Pancreas (tissue), 10 donors: ENCODE measurements around the gene KRTAP2-3. TPM values are rescaled to one million over a fixed set of nuclear protein-coding genes. Genes with fewer than 3 reads are reported as not detected.

Experiments
- ATAC-seq, 4 donors: fragments of 200-7000 bp; cut with Tn5 transposase; one replicate each; pipeline versions ENCODE4 v1.8.0 to v1.9.1; 2020; ENCODE audit warnings: mild to moderate bottlenecking in 4 of 4, moderate library complexity in 4 of 4
- DNase-seq, 6 donors: peaks; one replicate each; pipeline ENCODE4 v3.0.0-alpha.2; 2020
- FAIRE-seq: peaks from 2 replicates; lab custom pipeline; 2012; peaks lifted over from hg19 to GRCh38; lab: Jason Lieb, UNC
- H3K27ac ChIP-seq, 4 donors: fragments of 200-600 bp; sonication (generic); 1 replicate in 3 of 4; 2 replicates in 1 of 4; pipeline versions ENCODE4 v1.5.0 to v1.8.0; 2020
- H3K27me3 ChIP-seq, 4 donors: fragments of 200-600 bp; one replicate each; pipeline ENCODE4 v1.8.0; 2021
- H3K36me3 ChIP-seq, 3 donors: fragments of 200-600 bp; sonication (generic) in 1 of 3; one replicate each; pipeline versions ENCODE4 v1.5.0 to v1.8.0; 2020 to 2021
- H3K4me1 ChIP-seq, 3 donors: fragments of 200-600 bp; one replicate each; pipeline ENCODE4 v1.8.0; 2021
- H3K4me3 ChIP-seq, 4 donors: fragments of 200-600 bp; sonication (generic) in 2 of 4; one replicate each; pipeline versions ENCODE4 v1.5.0 to v1.8.0; 2020 to 2021
- H3K9me3 ChIP-seq, 4 donors: fragments of 200-600 bp; one replicate each; pipeline ENCODE4 v1.8.0; 2021
- CTCF ChIP-seq, 4 donors: fragments of 200-600 bp; sonication (generic) in 3 of 4; IDR thresholded peaks; one replicate each; pipeline versions ENCODE4 v1.5.0 to v1.8.0; 2021; ENCODE audit warnings: antibody characterized with exemption in 4 of 4
- WGBS, 2 donors: extraction: QIAGEN DNeasy Blood & Tissue Kit; methylation state at CpG; one replicate each; pipeline ENCODE4 v1.1.7; 2013; 5-methylcytosine and 5-hydroxymethylcytosine counted together
- intact Hi-C, 3 donors: fragments of 100-400 bp; cut with DNase I; formaldehyde crosslinking; loops; one replicate each; pipeline versions ENCODE4 v1.11.1 to v1.14.2; 2022
- polyA plus RNA-seq, 2 donors: library from polyadenylated mRNA; stranded (reverse); fragments of 200-250 nt; gene quantifications; one replicate each; pipeline ENCODE4 v1.2.3, GENCODE V29; 2013
- total RNA-seq, 6 donors: library from RNA; stranded (reverse); fragmentation: NEBNext Ultra II Directional in 4 of 6; extraction: Animal tissue kit (Norgen Biotek cat#: 25700) in 4 of 6; gene quantifications; one replicate each; pipeline versions ENCODE4 v1.2.1 to v1.2.4, GENCODE V29; 2021 to 2023
- donor health status: healthy with polysubstance abuse.
- donor health status: DM: no; HTN: no; CAD: no; lungs with moderate emphysema.
- donor health status: DM: no; HTN: no; CAD: no.
- donor health status: control.
- donor health status: control.
- donor health status: Bipolar disorder and iron deficiency.
- donor health status: DM: yes; HTN: yes; CAD: no.
- donor health status: DM: no; HTN: no; CAD: no.
- donor health status: DM: no; HTN: no; CAD: no.
- donor health status: DM: yes; HTN: yes; CAD: no.

Gene KRTAP2-3
- total and polyA plus RNA-seq, 8 donors: not detected

- TF ChIP-seq CTCF (IDR thresholded peaks at IDR 0.05): no peak
- Histone ChIP-seq H3K36me3 (no peaks in the 10 kb centered on the region), H3K27me3 (no peaks in the 10 kb centered on the region), H3K4me1 (no peaks in the 10 kb centered on the region), H3K4me3 (no peak overlapping the region), H3K9me3 (no peaks in the 10 kb centered on the region), H3K27ac (no peak overlapping the region)
- ATAC-seq (no peak), FAIRE-seq (no peak), DNase-seq (no peak)
- 64 to 73% methylated on average over 6 of the region's 6 CpGs for WGBS, 2 donors
- intact Hi-C loops: no loop called here
These were observed 47.4 kb downstream of the KRTAP2-3 start for GRCh38 chr17:41012326-41013120.

GRCh38 chr17:41010441-41010840, 49.5 kb downstream of the KRTAP2-3 start:
- no peak overlapping the region for H3K27ac ChIP-seq
- FAIRE-seq (no peak), DNase-seq (no peak), ATAC-seq (no peak)
- no peak overlapping the region for H3K4me3 ChIP-seq
- H3K27me3 ChIP-seq: no peaks in the 10 kb centered on the region
- intact Hi-C loops: no loop called here
- no peaks in the 10 kb centered on the region for H3K36me3 ChIP-seq
- no peaks in the 10 kb centered on the region for H3K9me3 ChIP-seq
- no peak for TF ChIP-seq CTCF (IDR thresholded peaks at IDR 0.05)
- no peaks in the 10 kb centered on the region for H3K4me1 ChIP-seq

- Histone ChIP-seq H3K36me3 (no peaks in the 10 kb centered on the region), H3K4me3 (no peak overlapping the region), H3K27ac (no peak overlapping the region), H3K9me3 (no peaks in the 10 kb centered on the region), H3K27me3 (no peaks in the 10 kb centered on the region), H3K4me1 (no peaks in the 10 kb centered on the region)
- intact Hi-C loops: no loop called here
- ATAC-seq (no peak), DNase-seq (no peak), FAIRE-seq (no peak)
- 86 to 89% methylated on average over 1 of the region's 1 CpG for WGBS, 2 donors
- TF ChIP-seq CTCF (IDR thresholded peaks at IDR 0.05): no peak
These were observed 50.0 kb downstream of the KRTAP2-3 start for GRCh38 chr17:41009936-41010335.

- no peak overlapping the region for H3K4me3 ChIP-seq
- FAIRE-seq (no peak), DNase-seq (no peak), ATAC-seq (peak in 1 of 4 donors; percentile 46)
- no peak for TF ChIP-seq CTCF (IDR thresholded peaks at IDR 0.05)
- H3K27me3 ChIP-seq: no peaks in the 10 kb centered on the region
- no peaks in the 10 kb centered on the region for H3K36me3 ChIP-seq
- intact Hi-C loops: no loop called here
- no peaks in the 10 kb centered on the region for H3K4me1 ChIP-seq
- no peaks in the 10 kb centered on the region for H3K9me3 ChIP-seq
- no peak overlapping the region for H3K27ac ChIP-seq
- WGBS, 2 donors: 14 to 18% methylated on average over 4 of the region's 4 CpGs
These were observed 50.6 kb downstream of the KRTAP2-3 start for GRCh38 chr17:41009301-41009760.

Other genes with a start within 250 kb of the KRTAP2-3 start
Only the 30 nearest of the 38 such genes appear.
- gene KRT20, start 174.9 kb downstream of the KRTAP2-3 start, total RNA-seq: under 1 TPM in 1 of 6 donors, not detected in 5; 0.63 TPM
- under 1 TPM in 1 of 2 donors, not detected in 1; 0.46 TPM for gene KRT20, start 174.9 kb downstream of the KRTAP2-3 start, polyA plus RNA-seq
- gene KRT23, start 122.5 kb downstream of the KRTAP2-3 start, total RNA-seq: 10 to 100 TPM in 2 of 6 donors, 1 to 10 TPM in 1, under 1 TPM in 3; 0.78 to 17.7 (median 1.1) TPM
- 1 to 10 TPM in 1 of 2 donors, under 1 TPM in 1; 0.59 to 7.6 TPM for gene KRT23, start 122.5 kb downstream of the KRTAP2-3 start, polyA plus RNA-seq
- not detected for gene KRT39, start 93.2 kb downstream of the KRTAP2-3 start, total RNA-seq
- gene KRT39, start 93.2 kb downstream of the KRTAP2-3 start, polyA plus RNA-seq: not detected
- gene KRT40, start 75.8 kb downstream of the KRTAP2-3 start, total RNA-seq: under 1 TPM in 3 of 6 donors, not detected in 3; 0.09 to 0.24 (median 0.20) TPM
- gene KRT40, start 75.8 kb downstream of the KRTAP2-3 start, polyA plus RNA-seq: 1 to 10 TPM in 1 of 2 donors, under 1 TPM in 1; 0.61 to 1.0 TPM
- gene KRTAP3-3, start 66.0 kb downstream of the KRTAP2-3 start, total RNA-seq: not detected
- gene KRTAP3-3, start 66.0 kb downstream of the KRTAP2-3 start, polyA plus RNA-seq: under 1 TPM in 1 of 2 donors, not detected in 1; 0.30 TPM
- gene KRTAP3-2, start 60.2 kb downstream of the KRTAP2-3 start, total RNA-seq: not detected
- not detected for gene KRTAP3-2, start 60.2 kb downstream of the KRTAP2-3 start, polyA plus RNA-seq
- gene KRTAP3-1, start 51.0 kb downstream of the KRTAP2-3 start, total RNA-seq: not detected
- under 1 TPM in 1 of 2 donors, not detected in 1; 0.19 TPM for gene KRTAP3-1, start 51.0 kb downstream of the KRTAP2-3 start, polyA plus RNA-seq
- gene KRTAP1-5, start 32.9 kb downstream of the KRTAP2-3 start, total RNA-seq: not detected
- not detected for gene KRTAP1-5, start 32.9 kb downstream of the KRTAP2-3 start, polyA plus RNA-seq
- not detected for gene KRTAP1-4, start 29.9 kb downstream of the KRTAP2-3 start, total RNA-seq
- not detected for gene KRTAP1-4, start 29.9 kb downstream of the KRTAP2-3 start, polyA plus RNA-seq
- not detected for gene KRTAP1-3, start 25.2 kb downstream of the KRTAP2-3 start, total RNA-seq
- not detected for gene KRTAP1-3, start 25.2 kb downstream of the KRTAP2-3 start, polyA plus RNA-seq
- gene KRTAP1-1, start 18.7 kb downstream of the KRTAP2-3 start, total RNA-seq: under 1 TPM in 3 of 6 donors, not detected in 3; 0.16 to 0.46 (median 0.31) TPM
- gene KRTAP1-1, start 18.7 kb downstream of the KRTAP2-3 start, polyA plus RNA-seq: under 1 TPM in 1 of 2 donors, not detected in 1; 0.68 TPM
- gene KRTAP2-1, start 12.8 kb downstream of the KRTAP2-3 start, total RNA-seq: not detected
- gene KRTAP2-1, start 12.8 kb downstream of the KRTAP2-3 start, polyA plus RNA-seq: not detected
- not detected for gene KRTAP2-2, start 4.9 kb downstream of the KRTAP2-3 start, total RNA-seq
- not detected for gene KRTAP2-2, start 4.9 kb downstream of the KRTAP2-3 start, polyA plus RNA-seq
- not detected for gene KRTAP2-4, start 5.8 kb upstream of the KRTAP2-3 start, total RNA-seq
- gene KRTAP2-4, start 5.8 kb upstream of the KRTAP2-3 start, polyA plus RNA-seq: not detected
- not detected for gene KRTAP4-7, start 24.0 kb upstream of the KRTAP2-3 start, total RNA-seq
- not detected for gene KRTAP4-7, start 24.0 kb upstream of the KRTAP2-3 start, polyA plus RNA-seq
- not detected for gene KRTAP4-8, start 38.0 kb upstream of the KRTAP2-3 start, total RNA-seq
- gene KRTAP4-8, start 38.0 kb upstream of the KRTAP2-3 start, polyA plus RNA-seq: not detected
- not detected for gene KRTAP4-16, start 42.1 kb upstream of the KRTAP2-3 start, total RNA-seq
- not detected for gene KRTAP4-16, start 42.1 kb upstream of the KRTAP2-3 start, polyA plus RNA-seq
- gene KRTAP4-9, start 45.3 kb upstream of the KRTAP2-3 start, total RNA-seq: not detected
- gene KRTAP4-9, start 45.3 kb upstream of the KRTAP2-3 start, polyA plus RNA-seq: not detected
- gene KRTAP4-11, start 58.3 kb upstream of the KRTAP2-3 start, total RNA-seq: not detected
- gene KRTAP4-11, start 58.3 kb upstream of the KRTAP2-3 start, polyA plus RNA-seq: not detected
- gene KRTAP4-12, start 64.1 kb upstream of the KRTAP2-3 start, total RNA-seq: not detected
- not detected for gene KRTAP4-12, start 64.1 kb upstream of the KRTAP2-3 start, polyA plus RNA-seq
- gene KRTAP4-6, start 80.4 kb upstream of the KRTAP2-3 start, total RNA-seq: not detected
- not detected for gene KRTAP4-6, start 80.4 kb upstream of the KRTAP2-3 start, polyA plus RNA-seq
- gene KRTAP4-5, start 89.7 kb upstream of the KRTAP2-3 start, total RNA-seq: not detected
- gene KRTAP4-5, start 89.7 kb upstream of the KRTAP2-3 start, polyA plus RNA-seq: not detected
- gene KRTAP4-4, start 100.6 kb upstream of the KRTAP2-3 start, total RNA-seq: not detected
- gene KRTAP4-4, start 100.6 kb upstream of the KRTAP2-3 start, polyA plus RNA-seq: not detected
- gene KRTAP4-3, start 108.1 kb upstream of the KRTAP2-3 start, total RNA-seq: not detected
- gene KRTAP4-3, start 108.1 kb upstream of the KRTAP2-3 start, polyA plus RNA-seq: not detected
- gene KRTAP4-2, start 118.1 kb upstream of the KRTAP2-3 start, total RNA-seq: not detected
- gene KRTAP4-2, start 118.1 kb upstream of the KRTAP2-3 start, polyA plus RNA-seq: not detected
- gene KRTAP4-1, start 124.8 kb upstream of the KRTAP2-3 start, total RNA-seq: not detected
- gene KRTAP4-1, start 124.8 kb upstream of the KRTAP2-3 start, polyA plus RNA-seq: not detected
- not detected for gene KRTAP9-1, start 129.8 kb upstream of the KRTAP2-3 start, total RNA-seq
- gene KRTAP9-1, start 129.8 kb upstream of the KRTAP2-3 start, polyA plus RNA-seq: not detected
- not detected for gene KRTAP9-2, start 166.5 kb upstream of the KRTAP2-3 start, total RNA-seq
- not detected for gene KRTAP9-2, start 166.5 kb upstream of the KRTAP2-3 start, polyA plus RNA-seq
- gene KRTAP9-3, start 172.3 kb upstream of the KRTAP2-3 start, total RNA-seq: not detected
- not detected for gene KRTAP9-3, start 172.3 kb upstream of the KRTAP2-3 start, polyA plus RNA-seq
- gene KRTAP9-8, start 177.9 kb upstream of the KRTAP2-3 start, total RNA-seq: not detected
- gene KRTAP9-8, start 177.9 kb upstream of the KRTAP2-3 start, polyA plus RNA-seq: not detected